Stimulated activated CD8-positive, alpha-beta memory T cell treated with anti-CD3 and anti-CD28 coated beads, Interleukin-15, amount 100 ng/mL, for 48 hours (primary cell): ENCODE results near the gene TPM1.
"Not testable (repeated sequence)": the region's sequence is repeated elsewhere in the genome, so short reads cannot be mapped to it uniquely, and the experiment has no call there.

Experiments used
- DNase-seq, 2 donors: peaks; one replicate each; pipeline ENCODE4 v3.0.0-alpha.2; 2020; ENCODE audit warnings: low read depth in 2 of 2

The TPM1 gene

DNA sequence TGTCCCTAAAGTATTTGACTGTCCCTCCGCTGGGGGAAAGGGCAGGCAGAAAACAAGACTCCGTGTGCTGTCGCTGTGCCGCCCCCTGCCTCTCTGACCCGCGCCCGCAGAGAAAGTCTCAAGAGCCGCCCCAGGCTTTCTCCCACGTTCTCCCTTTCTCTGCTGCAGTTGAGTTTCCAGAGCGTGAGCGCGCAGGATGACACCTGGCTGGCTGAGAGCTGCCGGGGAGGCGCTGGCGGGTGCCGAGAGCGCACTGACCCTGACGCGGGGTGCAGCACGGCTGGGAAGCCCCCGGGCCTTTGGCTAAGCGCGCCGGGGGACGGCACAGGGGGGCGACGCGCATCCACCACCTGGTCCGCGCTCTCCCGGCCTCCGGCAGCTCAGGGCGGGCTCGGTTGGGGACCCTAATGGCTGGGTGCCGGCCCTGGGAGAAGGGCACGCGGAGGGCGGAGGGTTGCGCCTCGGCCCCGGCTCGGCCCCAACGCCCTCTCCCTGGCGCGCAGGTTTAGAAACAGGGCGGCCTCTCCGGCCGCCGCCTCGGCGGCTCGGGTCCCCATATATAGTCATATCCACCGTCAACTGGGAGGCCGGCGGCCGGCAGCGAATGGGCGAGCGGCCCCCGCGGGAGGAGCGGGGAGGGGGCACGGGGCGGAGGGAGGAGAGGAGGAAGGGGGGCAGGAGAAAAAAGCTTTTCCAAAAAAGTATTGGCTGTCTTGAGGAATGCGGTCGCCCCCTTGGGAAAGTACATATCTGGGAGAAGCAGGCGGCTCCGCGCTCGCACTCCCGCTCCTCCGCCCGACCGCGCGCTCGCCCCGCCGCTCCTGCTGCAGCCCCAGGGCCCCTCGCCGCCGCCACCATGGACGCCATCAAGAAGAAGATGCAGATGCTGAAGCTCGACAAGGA is at the start of gene TPM1:
Gene TPM1, plus strand, starts transcription at position 774 of the 903 bp plus-strand sequence. Its CDS starts 83 bp downstream, at position 857.
- no peak for DNase-seq

GRCh38 chr15:62993066-62993465 is 49.5 kb upstream of the TPM1 start:
- DNase-seq: no peak

DNA sequence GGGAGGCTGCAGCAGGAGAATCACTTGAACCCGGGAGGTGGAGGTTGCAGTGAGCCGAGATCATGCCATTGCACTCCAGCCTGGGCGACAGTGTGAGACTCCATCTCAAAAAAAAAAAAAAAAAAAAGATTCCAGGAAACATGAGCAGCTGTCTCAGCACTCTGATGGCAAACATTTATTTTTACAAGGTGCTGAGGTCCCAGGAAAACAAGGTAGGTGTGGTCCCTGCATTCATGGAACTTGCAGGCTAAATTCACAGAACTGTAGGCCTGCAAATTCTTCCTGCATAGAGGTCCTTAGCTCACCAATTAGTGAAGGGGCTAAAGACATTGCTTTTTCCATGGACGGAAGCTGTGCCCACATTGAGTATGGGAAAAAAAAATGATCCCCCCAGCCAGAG is 48.9 kb upstream of the TPM1 start:
- not testable (repeated sequence) for DNase-seq

GRCh38 chr15:62994439-62994838 is 48.1 kb upstream of the TPM1 start:
- no peak for DNase-seq

DNA sequence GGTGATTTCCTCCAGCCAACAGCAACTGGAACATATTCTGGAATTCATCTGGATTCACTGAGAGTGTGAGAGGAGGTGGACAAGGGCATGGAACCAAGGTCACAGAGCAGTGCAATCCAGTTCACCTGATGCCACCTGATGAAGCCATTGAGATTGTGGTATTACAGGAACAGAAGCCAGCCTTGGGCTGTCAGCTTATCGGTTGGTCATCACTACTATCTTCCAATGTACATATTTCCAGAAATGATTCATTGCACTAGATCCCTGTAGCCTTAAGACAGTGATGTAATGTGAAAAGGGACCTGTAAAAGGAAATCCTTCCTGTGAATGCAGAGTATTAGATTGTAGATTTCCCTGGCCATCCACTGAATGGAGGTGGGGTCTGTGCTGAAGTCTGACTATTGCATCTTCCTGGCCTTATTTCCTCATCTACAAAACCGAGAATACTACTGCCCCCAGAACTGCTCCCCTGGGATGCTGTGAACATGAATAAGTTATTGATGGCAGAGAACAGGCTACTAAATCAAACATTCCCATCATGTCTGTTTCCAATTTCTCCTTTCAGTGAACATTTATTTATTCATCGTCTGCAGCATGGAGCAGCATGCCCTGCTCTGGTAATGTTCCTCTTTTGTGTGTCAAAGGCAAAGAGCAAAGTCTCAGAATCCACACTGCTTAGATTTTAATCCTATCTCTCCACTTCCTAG is 47.4 kb upstream of the TPM1 start:
- no peak for DNase-seq

DNA sequence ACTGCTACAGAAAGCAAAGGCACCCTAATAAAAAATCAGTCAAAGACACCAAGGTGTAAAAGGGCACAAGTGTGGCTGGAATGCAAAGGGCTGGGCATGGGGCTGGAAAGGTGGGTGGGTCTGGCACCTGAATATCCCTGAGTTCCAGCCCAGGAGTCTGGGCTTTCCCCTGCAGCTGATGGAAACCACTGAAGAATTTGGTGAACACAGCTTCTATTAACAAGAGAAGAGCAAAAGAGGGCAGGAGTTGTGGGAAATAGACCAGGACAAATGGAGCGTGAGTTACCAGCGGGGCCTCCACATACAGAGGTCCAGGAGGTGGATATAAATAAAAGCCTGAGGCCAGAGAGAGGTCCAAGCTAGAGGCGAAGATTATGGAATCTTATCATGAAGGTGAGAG is 45.1 kb upstream of the TPM1 start:
- no peak for DNase-seq

- DNase-seq: no peak
Observed at GRCh38 chr15:62998262-62998890, 44.2 kb upstream of the TPM1 start.

GRCh38 chr15:62999178-62999577 is 43.4 kb upstream of the TPM1 start:
- DNase-seq: no peak

- no peak for DNase-seq
Observed at GRCh38 chr15:62999923-63000561, 42.5 kb upstream of the TPM1 start.

GRCh38 chr15:63000706-63001105 is 41.8 kb upstream of the TPM1 start:
- no peak for DNase-seq

DNA sequence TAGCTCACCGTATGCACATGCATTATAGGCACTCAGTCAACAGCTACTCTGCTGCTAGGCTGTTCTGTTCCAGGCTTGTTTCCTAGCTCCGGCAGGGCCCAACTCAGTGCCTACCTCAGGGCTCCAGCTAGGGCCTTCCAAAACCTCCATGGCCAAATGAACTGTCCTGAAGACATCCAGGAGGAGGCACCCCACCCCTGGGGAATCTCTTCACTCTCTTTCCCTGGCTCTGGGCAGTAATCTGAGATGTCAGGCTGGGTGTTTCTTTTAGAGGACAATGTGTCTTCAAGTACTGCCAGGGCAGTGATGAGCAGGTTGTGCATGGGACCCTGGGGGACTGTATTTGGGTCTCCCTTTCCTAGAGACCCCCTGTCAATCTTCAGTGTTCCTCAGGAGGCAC is 38.3 kb upstream of the TPM1 start:
- DNase-seq: no peak

GRCh38 chr15:63006032-63006878 is 36.3 kb upstream of the TPM1 start:
- no peak for DNase-seq

DNA sequence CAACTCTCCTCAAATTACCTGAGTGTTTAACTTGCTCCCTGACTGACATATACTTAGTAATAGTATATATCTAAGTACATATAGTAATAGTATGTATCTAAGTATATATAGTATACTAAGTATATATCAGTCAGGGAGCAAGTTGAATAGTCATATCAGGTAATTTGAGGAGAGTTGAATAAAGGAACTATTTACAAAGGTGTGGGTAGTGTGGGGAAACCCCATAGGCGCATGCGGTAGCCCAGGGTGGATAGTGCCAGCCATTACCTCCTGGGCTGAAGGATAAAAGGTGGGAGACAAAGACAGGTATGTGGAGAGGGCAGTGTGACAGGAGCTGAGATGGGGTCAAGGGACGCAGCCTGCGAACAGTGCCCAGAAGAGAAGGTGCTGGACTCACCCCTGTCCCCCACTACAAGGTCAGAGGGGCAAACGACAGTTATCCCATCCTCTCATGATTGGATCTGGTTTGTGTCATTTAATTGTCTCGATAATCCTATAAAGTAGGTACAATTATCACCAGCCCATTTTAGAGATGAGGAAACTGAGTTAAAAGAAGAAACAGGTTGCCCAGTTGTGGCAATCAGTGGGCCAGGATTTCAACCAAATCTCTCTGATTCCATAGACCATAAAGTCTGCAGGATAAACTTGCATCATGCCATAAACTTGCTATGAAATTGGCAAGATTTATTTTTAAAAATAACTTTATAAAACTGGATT is 34.1 kb upstream of the TPM1 start:
- no peak for DNase-seq

GRCh38 chr15:63010386-63010785 is 32.2 kb upstream of the TPM1 start:
- DNase-seq: no peak

DNA sequence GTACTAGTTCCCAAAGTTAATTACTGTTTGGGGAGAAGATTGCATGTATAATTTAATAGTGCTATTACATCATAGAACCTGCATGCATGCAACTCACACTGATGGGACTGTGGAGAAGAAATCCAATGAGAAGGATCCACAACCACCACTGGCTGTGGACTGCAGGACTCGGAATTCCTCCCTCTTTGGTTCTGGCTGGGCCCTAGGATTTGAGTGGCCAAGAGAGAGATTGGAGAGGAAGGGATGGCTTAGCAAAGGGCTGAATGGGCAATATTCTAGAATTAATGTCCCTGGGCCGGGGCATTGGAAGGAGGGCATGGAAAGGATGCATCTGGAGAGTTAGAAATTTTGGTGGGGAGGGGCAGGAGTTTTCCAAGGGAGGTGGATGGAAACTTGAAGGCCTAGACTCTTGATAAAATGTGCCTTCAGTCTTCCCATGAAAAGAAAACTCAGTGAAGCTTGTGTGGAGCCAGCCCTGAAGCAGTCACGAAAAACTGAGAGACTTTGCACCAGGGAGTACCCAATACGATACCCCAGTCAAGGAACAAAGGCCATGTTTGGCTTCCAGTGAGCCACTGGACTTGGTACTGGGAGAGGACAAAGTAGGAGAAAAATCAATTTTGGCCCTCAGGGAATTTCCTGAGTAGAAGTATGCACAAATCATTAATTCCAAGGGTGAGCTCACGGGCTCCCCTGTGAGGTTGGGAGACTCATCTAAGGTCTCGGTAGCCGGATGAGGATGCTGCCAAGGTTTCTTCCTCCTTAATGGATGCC is 31.4 kb upstream of the TPM1 start:
- no peak for DNase-seq

- no peak for DNase-seq
Observed at GRCh38 chr15:63012444-63012843, 30.1 kb upstream of the TPM1 start.

- DNase-seq: no peak
Observed at GRCh38 chr15:63013052-63013808, 29.3 kb upstream of the TPM1 start.

GRCh38 chr15:63014578-63014977 is 28.0 kb upstream of the TPM1 start:
- no peak for DNase-seq

DNA sequence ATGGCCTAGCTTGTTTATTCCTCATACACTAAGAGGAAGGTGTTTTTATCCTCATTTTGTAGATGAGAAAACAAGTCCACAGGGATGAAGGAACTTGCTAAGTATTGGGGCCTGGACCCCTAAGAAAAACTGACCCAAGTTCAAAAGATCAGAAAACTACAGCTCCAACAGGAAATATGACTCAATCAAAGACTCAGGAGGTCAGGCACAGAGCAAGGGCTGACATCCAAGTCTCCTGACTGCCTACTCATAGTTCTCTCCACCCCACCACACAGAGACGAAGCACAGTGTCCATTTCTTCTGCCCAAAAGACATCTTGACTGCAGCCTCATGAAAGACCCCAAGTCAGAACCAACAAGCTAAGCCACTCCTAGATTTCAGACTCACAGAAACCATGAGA is 26.9 kb upstream of the TPM1 start:
- DNase-seq: no peak
